K562 (cell line): ENCODE data around the gene NUDT22. TPM values are rescaled to one million over a fixed set of nuclear protein-coding genes. Genes with fewer than 3 reads are reported as not detected.

ENCODE experiments used
- ARNT ChIP-seq, 2 experiments: fragments of 450-650 bp; IDR thresholded peaks; 2 replicates each; pipeline ENCODE4 v1.6.1; 2016; ENCODE audit warnings: mild to moderate bottlenecking in 1 of 2
- CHD1 ChIP-seq: fragments of 200-600 bp; sonication (generic); IDR thresholded peaks from one replicate; pipeline ENCODE4 v1.6.1; 2012; ENCODE audit warnings: mild to moderate bottlenecking, moderate library complexity, low read length, inconsistent platforms
- CHD4 ChIP-seq: fragments of 200-600 bp; sonication (generic); IDR thresholded peaks from 3 replicates; pipeline ENCODE4 v1.6.1; 2012; ENCODE audit warnings: low read depth, mild to moderate bottlenecking, mixed read lengths, low read length, inconsistent platforms; ENCODE audit not compliant: insufficient read depth, insufficient replicate concordance, poor library complexity, severe bottlenecking
- CTBP1 ChIP-seq: fragments of 450-650 bp; IDR thresholded peaks from 2 replicates; pipeline ENCODE4 v1.6.1; 2016; ENCODE audit warnings: borderline replicate concordance
- ELF1 ChIP-seq: fragments of 200-800 bp; sonication (Bioruptor generic); IDR thresholded peaks from 2 replicates; pipeline ENCODE4 v1.6.1; 2016; ENCODE audit warnings: missing genetic modification characterization, missing compliant biosample characterization
- EP300 ChIP-seq: IDR thresholded peaks from 2 replicates; pipeline ENCODE4 v1.6.1; 2012; ENCODE audit warnings: low read length, improper control_type of control experiment
- KDM1A ChIP-seq, 2 experiments: fragments of 450-650 bp; IDR thresholded peaks; 2 replicates each; pipeline ENCODE4 v1.6.1; 2016; ENCODE audit warnings: mild to moderate bottlenecking in 2 of 2
- PKNOX1 ChIP-seq: fragments of 450-650 bp; IDR thresholded peaks from 2 replicates; pipeline ENCODE4 v1.6.1; 2016
- PTBP1 ChIP-seq: fragments of 200-400 bp; formaldehyde crosslinking; IDR thresholded peaks from 2 replicates; pipeline ENCODE4 v1.6.1; 2017; ENCODE audit warnings: low read depth, low read length
- RBFOX2 ChIP-seq: fragments of 200-400 bp; formaldehyde crosslinking; IDR thresholded peaks from 2 replicates; pipeline ENCODE4 v1.6.1; 2017; ENCODE audit warnings: low read depth, mild to moderate bottlenecking, low read length, moderate library complexity
- RNF2 ChIP-seq: sonication (generic); IDR thresholded peaks from 2 replicates; pipeline ENCODE4 v1.6.1; 2016
- SMARCA5 ChIP-seq: fragments of 450-650 bp; IDR thresholded peaks from 2 replicates; pipeline ENCODE4 v1.6.1; 2016
- YY1 ChIP-seq, 3 experiments: IDR thresholded peaks; 2 replicates each; pipeline ENCODE4 v1.6.1; 2011; ENCODE audit warnings: low read length in 2 of 3, mild to moderate bottlenecking in 2 of 3, moderate library complexity in 2 of 3, borderline replicate concordance in 1 of 3, control low read depth in 1 of 3, low read depth in 1 of 3; ENCODE audit not compliant: insufficient read depth in 3 of 3, insufficient replicate concordance in 2 of 3, control insufficient read depth in 1 of 3, insufficient read length in 1 of 3; ENCODE audit errors: extremely low read depth in 1 of 3
- ZBTB7A ChIP-seq: IDR thresholded peaks from 2 replicates; pipeline ENCODE4 v1.6.1; 2011; ENCODE audit warnings: low read depth, mild to moderate bottlenecking, low read length, moderate library complexity, borderline replicate concordance; ENCODE audit not compliant: control insufficient read depth
- polyA plus RNA-seq, 8 experiments: library from polyadenylated mRNA; depleted of rRNA in 4 of 8; stranded (reverse) in 5 of 8; unstranded in 3 of 8; fragments of >200 nt; fragmentation: Nextera tagmentation in 2 of 8; fragmentation: Illumina TruSeq in 1 of 8; extraction: Ambion mirVana in 2 of 8; extraction: Trizol in 1 of 8; gene quantifications; 2 replicates each; pipeline versions ENCODE4 v1.2.1 to v1.2.3, GENCODE V29; 2011 to 2014; ENCODE audit warnings: inconsistent platforms in 1 of 8, missing spikeins in 1 of 8
- total RNA-seq, 7 experiments: library from RNA; depleted of rRNA in 6 of 7; stranded (reverse); fragments of >200 nt in 6 of 7; fragmentation: Illumina TruSeq in 2 of 7; extraction: Trizol in 2 of 7; gene quantifications; 2 replicates each; pipeline versions ENCODE4 v1.2.1 to v1.2.3, GENCODE V29; 2011 to 2021; ENCODE audit warnings: low replicate concordance in 1 of 7
- TF ChIP-seq, protein P1 (sequence below): fragments of 450-650 bp; IDR thresholded peaks from 2 replicates; pipeline ENCODE4 v1.6.1; 2017; ENCODE audit warnings: antibody characterized with exemption, mild to moderate bottlenecking
- TF ChIP-seq, protein P2 (sequence below): sonication (generic); formaldehyde crosslinking; IDR thresholded peaks from 2 replicates; pipeline ENCODE4 v1.4.0; 2020; ENCODE audit warnings: mild to moderate bottlenecking, missing genetic modification reagents
- TF ChIP-seq, protein P3 (sequence below): conservative IDR thresholded peaks from 2 replicates; pipeline ENCODE4 v1.6.1; 2011; ENCODE audit warnings: low read depth, mild to moderate bottlenecking, low read length; ENCODE audit not compliant: control insufficient read depth

Gene NUDT22
- total and polyA plus RNA-seq, 9 of the 15 experiments (the other 6 are each of a cell fraction or from before 2014, with no cell fraction given): 6.3 to 92.6 (median 37.4) TPM

DNA sequence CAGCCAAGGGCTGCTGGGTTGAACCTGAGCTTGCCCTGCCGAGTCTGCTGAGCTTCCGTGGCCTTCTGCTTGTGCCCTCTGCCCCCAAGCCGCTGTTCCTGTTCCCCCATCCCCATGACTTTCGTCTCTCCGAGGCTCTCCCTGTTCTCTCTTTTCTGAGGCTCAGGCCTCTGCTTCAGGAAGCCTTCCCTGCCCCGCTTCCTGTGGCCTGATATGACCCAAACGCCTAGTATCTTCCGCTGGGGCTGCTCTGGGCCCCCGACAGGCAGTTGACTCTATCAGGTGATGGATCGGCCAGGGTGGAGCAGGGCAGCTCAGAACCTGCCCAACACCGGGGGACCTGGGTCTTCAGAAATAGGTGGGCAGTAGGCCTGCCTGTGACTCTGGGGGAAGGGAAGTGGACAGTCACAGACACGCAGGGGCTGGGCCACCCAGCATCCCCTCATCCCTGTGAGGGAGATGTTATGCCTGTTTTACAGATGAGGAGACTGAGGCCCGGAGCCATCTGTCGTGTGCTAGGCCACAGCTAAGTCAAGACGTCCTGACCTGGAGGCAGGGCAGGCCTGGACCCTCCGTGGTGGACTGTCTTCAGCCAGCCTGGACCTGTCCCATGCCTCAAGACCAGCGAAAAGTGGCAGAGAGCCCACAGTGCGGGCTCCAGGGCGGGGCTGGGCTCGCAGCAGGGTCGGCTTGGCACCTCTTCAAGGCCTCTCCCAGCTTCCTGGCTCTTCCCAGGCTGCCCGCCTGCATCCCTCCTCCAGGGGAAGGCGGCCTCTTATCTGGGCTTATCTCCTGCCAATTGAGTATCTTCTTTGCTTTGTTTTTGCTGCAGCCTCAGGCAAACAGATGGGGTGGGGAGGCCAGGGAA is 42.2 kb downstream of the NUDT22 start (continued):
- TF ChIP-seq CHD1: peak; percentile 69
- 0 out of 2 replicates have a peak, but pooled peaks have one; percentile 31 for TF ChIP-seq ELF1 (tag)
- peak; percentile 7; the same call in 1 of the 2 replicates for TF ChIP-seq ZBTB7A
- TF ChIP-seq KDM1A (IDR thresholded peaks at IDR 0.05): peak; percentile 71 to 74
- peak; percentile 55; the same call in 1 of the 2 replicates for TF ChIP-seq SMARCA5
- TF ChIP-seq YY1 (IDR thresholded peaks at IDR 0.05; ENCODE audit: borderline replicate concordance in 1 of 3, control insufficient read depth in 1 of 3, extremely low read depth in 1 of 3, insufficient read depth in 3 of 3, insufficient read length in 1 of 3, insufficient replicate concordance in 2 of 3, low read depth in 1 of 3, low read length in 2 of 3): peak in 1 of 3 experiments; percentile 6
- TF ChIP-seq RNF2: peak; percentile 31; the same call in 1 of the 2 replicates
- TF ChIP-seq CTBP1: peak; percentile 35; the same call in 1 of the 2 replicates
- TF ChIP-seq, protein P1, sequence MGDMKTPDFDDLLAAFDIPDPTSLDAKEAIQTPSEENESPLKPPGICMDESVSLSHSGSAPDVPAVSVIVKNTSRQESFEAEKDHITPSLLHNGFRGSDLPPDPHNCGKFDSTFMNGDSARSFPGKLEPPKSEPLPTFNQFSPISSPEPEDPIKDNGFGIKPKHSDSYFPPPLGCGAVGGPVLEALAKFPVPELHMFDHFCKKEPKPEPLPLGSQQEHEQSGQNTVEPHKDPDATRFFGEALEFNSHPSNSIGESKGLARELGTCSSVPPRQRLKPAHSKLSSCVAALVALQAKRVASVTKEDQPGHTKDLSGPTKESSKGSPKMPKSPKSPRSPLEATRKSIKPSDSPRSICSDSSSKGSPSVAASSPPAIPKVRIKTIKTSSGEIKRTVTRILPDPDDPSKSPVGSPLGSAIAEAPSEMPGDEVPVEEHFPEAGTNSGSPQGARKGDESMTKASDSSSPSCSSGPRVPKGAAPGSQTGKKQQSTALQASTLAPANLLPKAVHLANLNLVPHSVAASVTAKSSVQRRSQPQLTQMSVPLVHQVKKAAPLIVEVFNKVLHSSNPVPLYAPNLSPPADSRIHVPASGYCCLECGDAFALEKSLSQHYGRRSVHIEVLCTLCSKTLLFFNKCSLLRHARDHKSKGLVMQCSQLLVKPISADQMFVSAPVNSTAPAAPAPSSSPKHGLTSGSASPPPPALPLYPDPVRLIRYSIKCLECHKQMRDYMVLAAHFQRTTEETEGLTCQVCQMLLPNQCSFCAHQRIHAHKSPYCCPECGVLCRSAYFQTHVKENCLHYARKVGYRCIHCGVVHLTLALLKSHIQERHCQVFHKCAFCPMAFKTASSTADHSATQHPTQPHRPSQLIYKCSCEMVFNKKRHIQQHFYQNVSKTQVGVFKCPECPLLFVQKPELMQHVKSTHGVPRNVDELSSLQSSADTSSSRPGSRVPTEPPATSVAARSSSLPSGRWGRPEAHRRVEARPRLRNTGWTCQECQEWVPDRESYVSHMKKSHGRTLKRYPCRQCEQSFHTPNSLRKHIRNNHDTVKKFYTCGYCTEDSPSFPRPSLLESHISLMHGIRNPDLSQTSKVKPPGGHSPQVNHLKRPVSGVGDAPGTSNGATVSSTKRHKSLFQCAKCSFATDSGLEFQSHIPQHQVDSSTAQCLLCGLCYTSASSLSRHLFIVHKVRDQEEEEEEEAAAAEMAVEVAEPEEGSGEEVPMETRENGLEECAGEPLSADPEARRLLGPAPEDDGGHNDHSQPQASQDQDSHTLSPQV: peak; percentile 2; the same call in 1 of the 2 replicates
- peak; percentile 26; the same call in 1 of the 2 replicates for TF ChIP-seq PKNOX1
- peak; percentile 38; the same call in 1 of the 2 replicates for TF ChIP-seq RBFOX2
- peak; percentile 67 for TF ChIP-seq CHD4
- TF ChIP-seq, protein P2, sequence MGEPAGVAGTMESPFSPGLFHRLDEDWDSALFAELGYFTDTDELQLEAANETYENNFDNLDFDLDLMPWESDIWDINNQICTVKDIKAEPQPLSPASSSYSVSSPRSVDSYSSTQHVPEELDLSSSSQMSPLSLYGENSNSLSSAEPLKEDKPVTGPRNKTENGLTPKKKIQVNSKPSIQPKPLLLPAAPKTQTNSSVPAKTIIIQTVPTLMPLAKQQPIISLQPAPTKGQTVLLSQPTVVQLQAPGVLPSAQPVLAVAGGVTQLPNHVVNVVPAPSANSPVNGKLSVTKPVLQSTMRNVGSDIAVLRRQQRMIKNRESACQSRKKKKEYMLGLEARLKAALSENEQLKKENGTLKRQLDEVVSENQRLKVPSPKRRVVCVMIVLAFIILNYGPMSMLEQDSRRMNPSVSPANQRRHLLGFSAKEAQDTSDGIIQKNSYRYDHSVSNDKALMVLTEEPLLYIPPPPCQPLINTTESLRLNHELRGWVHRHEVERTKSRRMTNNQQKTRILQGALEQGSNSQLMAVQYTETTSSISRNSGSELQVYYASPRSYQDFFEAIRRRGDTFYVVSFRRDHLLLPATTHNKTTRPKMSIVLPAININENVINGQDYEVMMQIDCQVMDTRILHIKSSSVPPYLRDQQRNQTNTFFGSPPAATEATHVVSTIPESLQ: no peak
- 0 out of 2 replicates have a peak, but pooled peaks have one; percentile 35 for TF ChIP-seq PTBP1
- TF ChIP-seq, protein P3, sequence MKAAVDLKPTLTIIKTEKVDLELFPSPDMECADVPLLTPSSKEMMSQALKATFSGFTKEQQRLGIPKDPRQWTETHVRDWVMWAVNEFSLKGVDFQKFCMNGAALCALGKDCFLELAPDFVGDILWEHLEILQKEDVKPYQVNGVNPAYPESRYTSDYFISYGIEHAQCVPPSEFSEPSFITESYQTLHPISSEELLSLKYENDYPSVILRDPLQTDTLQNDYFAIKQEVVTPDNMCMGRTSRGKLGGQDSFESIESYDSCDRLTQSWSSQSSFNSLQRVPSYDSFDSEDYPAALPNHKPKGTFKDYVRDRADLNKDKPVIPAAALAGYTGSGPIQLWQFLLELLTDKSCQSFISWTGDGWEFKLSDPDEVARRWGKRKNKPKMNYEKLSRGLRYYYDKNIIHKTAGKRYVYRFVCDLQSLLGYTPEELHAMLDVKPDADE: no peak
- TF ChIP-seq ARNT (IDR thresholded peaks at IDR 0.05): no peak
- peak; percentile 51; the same call in 1 of the 2 replicates for TF ChIP-seq EP300
